CD14-positive monocyte (primary cell): ENCODE results near the gene PLD1. TPM values are rescaled to one million over a fixed set of nuclear protein-coding genes. Genes with fewer than 3 reads are reported as not detected.

Experiments
- DNase-seq, 3 donors: peaks; one replicate each; pipeline ENCODE4 v3.0.0-alpha.2; 2011 to 2022
- H2AFZ ChIP-seq: 2 replicates; pipeline ENCODE4 v1.6.0; 2012; ENCODE audit warnings: mild to moderate bottlenecking, low read depth, low read length, inconsistent platforms; ENCODE audit not compliant: insufficient read depth, poor library complexity, severe bottlenecking
- H3K27ac ChIP-seq, 2 donors: 1 replicate in 1 of 2; 2 replicates in 1 of 2; pipeline ENCODE4 v1.5.1; 2012 to 2013; ENCODE audit warnings: low read length in 2 of 2, control low read depth in 1 of 2, inconsistent platforms in 1 of 2, low read depth in 1 of 2, mild to moderate bottlenecking in 1 of 2
- H3K27me3 ChIP-seq, 2 donors: one replicate each; pipeline versions ENCODE4 v1.6.0 to v1.6.1; 2011 to 2013; ENCODE audit warnings: low read length in 2 of 2; ENCODE audit not compliant: control insufficient read depth in 2 of 2, insufficient read depth in 2 of 2
- H3K36me3 ChIP-seq, 2 donors: replicated peaks in 1 of 2; 1 replicate in 1 of 2; 2 replicates in 1 of 2; pipeline versions ENCODE4 v1.5.1 to v1.6.1; 2012 to 2013; ENCODE audit warnings: low read length in 2 of 2, control low read depth in 1 of 2, inconsistent platforms in 1 of 2, mild to moderate bottlenecking in 1 of 2; ENCODE audit not compliant: insufficient read depth in 2 of 2, control insufficient read depth in 1 of 2
- H3K4me1 ChIP-seq, 2 donors: 1 replicate in 1 of 2; 2 replicates in 1 of 2; pipeline versions ENCODE4 v1.5.1 to v1.6.1; 2012 to 2013; ENCODE audit warnings: low read length in 2 of 2, control low read depth in 1 of 2, inconsistent platforms in 1 of 2, mild to moderate bottlenecking in 1 of 2, moderate library complexity in 1 of 2; ENCODE audit not compliant: insufficient read depth in 2 of 2, control insufficient read depth in 1 of 2
- H3K4me2 ChIP-seq: replicated peaks from 2 replicates; pipeline ENCODE3; 2012; ENCODE audit warnings: low read length, moderate library complexity, mild to moderate bottlenecking; ENCODE audit not compliant: poor library complexity, severe bottlenecking; ENCODE audit errors: extremely low read depth
- H3K4me3 ChIP-seq, 3 experiments: fragments of 200-600 bp in 1 of 3; sonication (generic) in 1 of 3; replicated peaks in 1 of 3; 1 replicate in 2 of 3; 2 replicates in 1 of 3; pipeline ENCODE4 v1.5.1; 2011 to 2013; ENCODE audit warnings: low read length in 3 of 3, mild to moderate bottlenecking in 3 of 3, control low read depth in 2 of 3, low read depth in 2 of 3, inconsistent platforms in 1 of 3, moderate library complexity in 1 of 3
- H3K79me2 ChIP-seq: 2 replicates; pipeline ENCODE4 v1.6.0; 2012; ENCODE audit warnings: mild to moderate bottlenecking, control low read depth, inconsistent platforms, low read length, moderate library complexity; ENCODE audit not compliant: insufficient read depth
- H3K9ac ChIP-seq: 2 replicates; pipeline ENCODE4 v1.6.0; 2017; ENCODE audit warnings: low read length, mild to moderate bottlenecking; ENCODE audit not compliant: insufficient read depth, poor library complexity, severe bottlenecking
- H3K9me3 ChIP-seq, 2 donors: replicated peaks in 1 of 2; 1 replicate in 1 of 2; 2 replicates in 1 of 2; pipeline versions ENCODE4 v1.5.1 to v1.6.1; 2012 to 2013; ENCODE audit warnings: low read length in 2 of 2, control low read depth in 1 of 2; ENCODE audit not compliant: control insufficient read depth in 1 of 2, insufficient read depth in 1 of 2
- H4K20me1 ChIP-seq: 2 replicates; pipeline ENCODE4 v1.6.0; 2012; ENCODE audit warnings: mild to moderate bottlenecking, low read length, control low read depth, moderate library complexity; ENCODE audit not compliant: insufficient read depth
- H3K27ac Mint-ChIP-seq, 7 donors: one replicate each; pipeline ENCODE4 v1.8.0; 2020; ENCODE audit warnings: mild to moderate bottlenecking in 7 of 7, mixed read lengths in 7 of 7, moderate library complexity in 6 of 7, inconsistent platforms in 2 of 7
- H3K27me3 Mint-ChIP-seq, 3 donors: one replicate each; pipeline ENCODE4 v1.8.0; 2021 to 2022; ENCODE audit warnings: low read depth in 3 of 3, mild to moderate bottlenecking in 3 of 3, mixed read lengths in 3 of 3, moderate library complexity in 3 of 3, inconsistent platforms in 1 of 3
- H3K36me3 Mint-ChIP-seq, 2 donors: one replicate each; pipeline ENCODE4 v1.8.0; 2020; ENCODE audit warnings: mixed read lengths in 2 of 2, inconsistent platforms in 1 of 2, mild to moderate bottlenecking in 1 of 2
- H3K4me1 Mint-ChIP-seq: one replicate; pipeline ENCODE4 v1.8.0; 2020; ENCODE audit warnings: mild to moderate bottlenecking, mixed read lengths
- H3K4me3 Mint-ChIP-seq, 2 donors: one replicate each; pipeline ENCODE4 v1.8.0; 2020; ENCODE audit warnings: mild to moderate bottlenecking in 2 of 2, mixed read lengths in 2 of 2, moderate library complexity in 1 of 2
- H3K9me3 Mint-ChIP-seq, 7 donors: one replicate each; pipeline ENCODE4 v1.8.0; 2020 to 2022; ENCODE audit warnings: mixed read lengths in 7 of 7, mild to moderate bottlenecking in 6 of 7, moderate library complexity in 6 of 7, inconsistent platforms in 2 of 7
- CTCF ChIP-seq: fragments of 200-600 bp; IDR thresholded peaks from one replicate; pipeline ENCODE4 v1.8.0; 2022; ENCODE audit warnings: antibody characterized with exemption, mild to moderate bottlenecking
- WGBS: methylation state at CpG from one replicate; pipeline ENCODE4 v1.1.5; 2013; ENCODE audit warnings: missing lambda C conversion rate; ENCODE audit not compliant: insufficient coverage; 5-methylcytosine and 5-hydroxymethylcytosine counted together
- intact Hi-C, 2 donors: fragments of 100-400 bp; cut with micrococcal nuclease; formaldehyde crosslinking; loops; one replicate each; pipeline versions ENCODE4 v1.15.0 to v1.15.1; 2023
- polyA plus RNA-seq, 3 donors: library from polyadenylated mRNA; depleted of rRNA in 1 of 3; unstranded in 2 of 3; stranded (reverse) in 1 of 3; fragments of 300-500 nt in 2 of 3; fragments of >200 nt in 1 of 3; fragmentation: Illumina TruSeq in 2 of 3; gene quantifications; 1 replicate in 2 of 3; 2 replicates in 1 of 3; pipeline ENCODE4 v1.2.3, GENCODE V29; 2012 to 2021

PLD1 gene
- polyA plus RNA-seq, 3 donors, result 5.1 to 7.9 (median 5.8) TPM

GRCh38 chr3:171553086-171553485 lies 257.2 kb downstream of the PLD1 start:
- no peak overlapping the region for H3K4me3 Mint-ChIP-seq
- Histone ChIP-seq H3K27ac (peak overlapping the region; percentile 64 to 87), H3K79me2 (no peaks in the 10 kb centered on the region), H3K27me3 (no peaks in the 10 kb centered on the region), H3K4me3 (peak overlapping the region in 1 of 3 experiments; percentile 55), H3K4me2 (peak overlapping the region; percentile 66), H2AFZ (peak overlapping the region; percentile 55), H3K9ac (no peak overlapping the region), H3K9me3 (no peaks in the 10 kb centered on the region), H4K20me1 (no peaks in the 10 kb centered on the region), H3K4me1 (peaks cover 25 to 31% of the 10 kb centered on the region in 2 donors), H3K36me3 (no peaks in the 10 kb centered on the region)
- 43% methylated on average over 1 of the region's 2 CpGs for WGBS
- H3K9me3 Mint-ChIP-seq, result peaks cover 0 to 8% (median 6%) of the 10 kb centered on the region in 7 donors
- H3K27me3 Mint-ChIP-seq, result no peaks in the 10 kb centered on the region
- H3K27ac Mint-ChIP-seq, result no peak overlapping the region
- intact Hi-C loops, result no loop called here
- H3K36me3 Mint-ChIP-seq, result peaks cover 0 to 4% of the 10 kb centered on the region in 2 donors
- peaks cover 9% of the 10 kb centered on the region for H3K4me1 Mint-ChIP-seq
- DNase-seq, result peak; percentile 65 to 80 (median 77)
- TF ChIP-seq CTCF, result no peak

- WGBS, result 0% methylated on average over 1 of the region's 1 CpG
- H3K27ac ChIP-seq, result peak overlapping the region; percentile 64 to 87
- Mint-ChIP-seq H3K4me3 (no peak overlapping the region), H3K36me3 (peaks cover 0 to 4% of the 10 kb centered on the region in 2 donors), H3K4me1 (peaks cover 9% of the 10 kb centered on the region), H3K27ac (no peak overlapping the region), H3K27me3 (no peaks in the 10 kb centered on the region), H3K9me3 (peaks cover 0 to 8% (median 6%) of the 10 kb centered on the region in 7 donors)
- TF ChIP-seq CTCF, result no peak
- peak overlapping the region; percentile 66 for H3K4me2 ChIP-seq
- intact Hi-C loops, result no loop called here
- no peaks in the 10 kb centered on the region for H3K9me3 ChIP-seq
- H3K79me2 ChIP-seq, result no peaks in the 10 kb centered on the region
- peaks cover 25 to 31% of the 10 kb centered on the region in 2 donors for H3K4me1 ChIP-seq
- H3K36me3 ChIP-seq, result no peaks in the 10 kb centered on the region
- peak overlapping the region in 1 of 3 experiments; percentile 55 for H3K4me3 ChIP-seq
- H2AFZ ChIP-seq, result peak overlapping the region; percentile 55
- no peaks in the 10 kb centered on the region for H3K27me3 ChIP-seq
- no peaks in the 10 kb centered on the region for H4K20me1 ChIP-seq
- DNase-seq, result peak in 2 of 3 donors; percentile 39 to 74
- H3K9ac ChIP-seq, result no peak overlapping the region
These were observed 257.8 kb downstream of the PLD1 start for GRCh38 chr3:171552531-171552930.
